Erythroblast (primary cell): ENCODE data around the gene RPS6KA5.
"Not testable (repeated sequence)": the region's sequence is repeated elsewhere in the genome, so short reads cannot be mapped to it uniquely, and the experiment has no call there.

Experiments used
- DNase-seq, 2 experiments: peaks; one replicate each; lab custom pipeline; 2025; lab: John Stamatoyannopoulos, UW
- GATA1 ChIP-seq: IDR thresholded peaks from 2 replicates; pipeline ENCODE4 v1.6.1; 2011; ENCODE audit warnings: low read depth, mild to moderate bottlenecking, control low read depth, low read length, moderate library complexity
- POLR2A ChIP-seq: IDR thresholded peaks from 2 replicates; pipeline ENCODE4 v1.6.1; 2011; ENCODE audit warnings: mild to moderate bottlenecking, low read length

Gene RPS6KA5

DNA sequence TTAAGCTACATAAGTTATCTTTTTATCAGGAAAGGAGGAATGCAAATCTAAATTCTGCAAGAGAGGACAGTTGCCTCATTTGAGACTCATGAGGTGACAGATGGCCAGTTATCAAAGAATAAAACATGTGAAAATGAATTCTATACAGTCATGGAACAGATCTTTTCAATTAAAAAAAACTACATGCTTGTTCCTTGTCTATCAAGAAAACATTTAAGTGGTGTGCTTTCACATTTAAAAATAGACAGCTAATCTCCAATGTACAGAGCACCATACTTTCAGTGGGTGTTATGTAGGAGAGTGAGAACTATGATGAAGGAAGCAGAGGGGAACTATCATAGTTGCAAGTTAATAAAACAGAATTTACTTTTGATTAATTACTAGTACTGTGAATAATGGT lies 167.5 kb downstream of the RPS6KA5 start:
- DNase-seq = peak; percentile 17 to 43
- TF ChIP-seq POLR2A = no peak
- no peak for TF ChIP-seq GATA1

DNA sequence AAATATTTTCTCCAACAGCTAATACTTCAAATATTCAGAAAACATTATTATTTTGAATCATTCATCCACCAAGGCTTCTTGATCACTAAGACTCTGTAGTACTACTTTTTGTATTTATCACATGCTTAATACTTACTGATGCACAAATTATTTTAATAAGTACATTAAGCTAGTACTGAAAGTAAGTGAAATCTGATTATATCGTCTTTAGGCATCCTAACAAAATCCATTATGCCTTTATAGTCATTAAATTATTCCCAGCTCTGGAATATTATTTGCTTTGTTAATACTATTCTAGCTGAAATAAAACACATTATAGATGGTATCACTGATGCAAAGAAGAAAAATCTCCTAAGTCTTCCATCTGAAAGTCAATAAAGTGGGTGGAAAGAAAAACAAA lies 169.1 kb downstream of the RPS6KA5 start:
- TF ChIP-seq POLR2A (no peak), GATA1 (no peak)
- no peak for DNase-seq

GRCh38 chr14:90890322-90891020 lies 170.0 kb downstream of the RPS6KA5 start:
- DNase-seq = no peak
- no peak for TF ChIP-seq GATA1
- no peak for TF ChIP-seq POLR2A

DNA sequence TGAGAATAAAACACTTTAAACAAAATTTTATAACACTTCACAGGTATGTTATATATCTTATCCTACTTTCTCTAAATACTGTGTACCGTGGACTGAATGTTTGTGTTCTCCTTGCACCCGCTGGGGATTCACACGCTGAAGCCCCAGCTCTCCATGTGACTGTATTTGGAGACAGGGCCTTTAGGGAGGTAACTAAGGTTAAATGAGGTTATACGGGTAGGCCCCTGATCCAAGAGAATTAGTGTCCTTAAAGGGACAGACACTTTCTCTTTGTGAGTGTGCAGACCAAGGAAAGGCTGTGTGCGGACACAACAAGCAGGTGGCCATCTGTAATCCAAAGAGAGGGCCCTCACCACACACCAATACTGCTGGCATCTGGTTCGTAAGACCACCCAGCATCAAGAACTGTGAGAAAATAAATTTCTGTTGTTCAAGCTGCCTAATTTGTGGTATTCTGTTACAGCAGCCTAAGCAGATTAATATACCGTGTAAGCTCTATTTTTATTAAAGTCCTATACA lies 174.1 kb downstream of the RPS6KA5 start:
- no peak for TF ChIP-seq POLR2A
- no peak for TF ChIP-seq GATA1
- DNase-seq = no peak

DNA sequence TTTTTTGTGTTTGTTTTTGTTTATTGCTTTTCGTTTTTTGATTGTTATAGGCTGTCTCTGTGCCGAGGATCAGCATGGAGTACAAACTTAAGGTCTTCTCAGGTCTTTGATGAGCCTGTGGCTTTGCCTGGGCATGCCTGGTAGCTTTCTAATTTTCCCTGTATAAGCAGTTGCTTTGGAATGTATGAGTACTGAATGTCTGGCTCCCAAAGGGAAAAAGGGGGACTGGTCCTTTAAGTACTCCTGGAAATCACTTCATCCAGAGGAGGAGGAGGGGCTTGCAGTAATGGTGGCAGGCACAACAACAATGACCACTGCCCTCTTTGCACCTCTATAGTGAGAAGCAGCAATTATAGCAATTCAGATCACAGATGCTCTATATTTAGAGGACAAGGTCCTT lies 176.7 kb downstream of the RPS6KA5 start:
- DNase-seq = no peak
- TF ChIP-seq GATA1 (no peak), POLR2A (no peak)

- no peak for DNase-seq
- no peak for TF ChIP-seq GATA1
- no peak for TF ChIP-seq POLR2A
Observed at GRCh38 chr14:90883197-90883596, 177.2 kb downstream of the RPS6KA5 start.

DNA sequence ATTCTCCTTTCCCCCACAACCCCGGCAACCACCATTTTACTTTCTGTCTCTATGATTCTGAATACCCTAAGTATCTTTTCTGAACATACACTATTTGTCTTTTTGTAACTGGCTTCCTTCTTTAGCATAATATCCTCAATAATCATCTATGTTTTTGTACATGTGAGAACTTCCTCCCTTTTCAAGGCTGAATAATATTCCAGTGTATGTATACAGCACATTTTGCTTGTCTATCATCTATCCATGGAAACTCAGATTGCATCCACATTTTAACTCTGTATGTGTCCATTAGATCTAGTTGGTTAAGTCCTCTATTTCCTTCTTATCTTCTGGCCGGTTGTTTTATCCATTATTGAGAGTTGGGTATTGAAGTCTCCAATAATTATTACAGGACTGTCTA lies 180.2 kb downstream of the RPS6KA5 start:
- TF ChIP-seq GATA1 = no peak
- TF ChIP-seq POLR2A = no peak
- no peak for DNase-seq

DNA sequence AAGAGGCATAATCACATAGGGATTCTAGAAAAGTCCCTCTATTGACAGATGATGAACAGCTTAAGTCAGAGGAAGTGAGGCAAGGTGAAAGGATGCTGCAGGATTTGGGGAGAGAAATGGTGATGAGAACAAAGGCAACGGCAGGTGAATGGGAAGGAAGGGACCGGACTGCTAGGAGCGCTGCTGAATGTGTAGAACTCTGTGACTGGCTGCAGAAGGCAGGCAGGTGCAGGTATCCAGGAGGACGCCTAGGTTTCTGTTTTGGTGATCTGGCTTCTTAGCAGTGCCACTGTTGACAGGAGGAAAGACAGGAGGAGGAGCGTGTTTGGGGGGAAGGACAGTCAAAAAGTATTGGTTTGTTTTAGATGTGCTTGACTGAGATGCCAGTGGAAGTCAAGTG lies 185.8 kb downstream of the RPS6KA5 start:
- TF ChIP-seq POLR2A (no peak), GATA1 (no peak)
- no peak for DNase-seq

GRCh38 chr14:90871605-90872233 lies 188.7 kb downstream of the RPS6KA5 start:
- no peak for TF ChIP-seq GATA1
- no peak for TF ChIP-seq POLR2A
- no peak for DNase-seq

DNA sequence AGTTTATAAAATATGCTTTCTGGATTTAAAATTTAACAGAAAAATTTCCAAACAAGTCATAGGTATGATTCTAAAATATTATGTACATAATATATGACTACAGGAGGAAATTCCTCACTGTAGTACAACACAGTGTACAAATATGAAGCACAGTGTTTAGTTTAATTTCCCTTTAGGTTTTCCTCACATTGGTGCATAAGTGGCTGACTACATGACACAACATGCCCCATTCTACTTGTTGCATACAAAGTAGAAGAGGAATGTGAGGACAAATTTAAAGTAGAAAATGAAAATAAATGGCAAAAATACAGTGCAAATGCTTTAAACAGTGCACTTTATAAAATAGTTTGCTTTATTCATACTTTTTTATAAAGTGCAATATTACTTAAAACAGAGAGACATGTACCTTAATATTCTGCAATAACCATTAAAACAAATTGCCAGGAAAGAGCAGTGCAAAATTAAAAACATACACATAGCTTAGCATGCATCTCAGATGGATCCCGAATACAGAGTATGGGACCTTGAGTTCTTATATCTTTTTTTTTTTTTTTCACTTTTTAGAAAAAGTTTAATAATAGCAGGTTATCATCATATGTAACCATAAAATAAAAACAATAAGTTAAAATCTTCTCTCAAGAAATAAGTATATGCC lies 189.4 kb downstream of the RPS6KA5 start:
- DNase-seq = no peak
- no peak for TF ChIP-seq POLR2A
- TF ChIP-seq GATA1 = no peak

GRCh38 chr14:90867501-90867900 lies 192.9 kb downstream of the RPS6KA5 start:
- no peak for DNase-seq
- TF ChIP-seq POLR2A (no peak), GATA1 (no peak)

DNA sequence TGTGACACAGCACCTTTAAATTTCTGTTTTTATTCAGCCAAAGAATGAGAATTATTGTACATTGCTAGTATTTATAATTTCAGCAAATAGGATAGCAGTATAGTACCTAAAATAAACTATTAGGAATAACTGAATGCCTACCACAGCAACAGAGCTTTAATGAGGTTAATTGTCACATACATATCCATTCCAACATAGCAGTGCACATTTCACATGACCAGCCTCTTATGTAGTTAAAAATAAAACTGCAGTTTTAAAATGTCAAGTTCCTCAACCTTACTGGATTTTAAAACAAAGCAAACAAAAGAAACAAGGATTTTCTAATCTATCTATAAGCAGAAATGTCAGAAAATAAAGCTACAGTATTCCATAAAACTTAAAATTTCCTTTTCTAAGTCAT lies 193.6 kb downstream of the RPS6KA5 start:
- TF ChIP-seq GATA1 (no peak), POLR2A (no peak)
- DNase-seq = no peak

- no peak for TF ChIP-seq POLR2A
- no peak for TF ChIP-seq GATA1
- DNase-seq = no peak
Observed at GRCh38 chr14:90864741-90865140, 195.7 kb downstream of the RPS6KA5 start.

- TF ChIP-seq GATA1 (no peak), POLR2A (no peak)
- DNase-seq = no peak
Observed at GRCh38 chr14:90858511-90858910, 201.9 kb downstream of the RPS6KA5 start.

GRCh38 chr14:90857866-90858265 lies 202.6 kb downstream of the RPS6KA5 start:
- TF ChIP-seq POLR2A (no peak), GATA1 (no peak)

GRCh38 chr14:90856115-90856514 lies 204.3 kb downstream of the RPS6KA5 start:
- not testable (repeated sequence) for DNase-seq

More at GRCh38 chr14:90857866-90858265, 202.6 kb downstream of the RPS6KA5 start:
- DNase-seq = no peak
